Measurements from ENCODE around the gene IKZF4.

DNA sequence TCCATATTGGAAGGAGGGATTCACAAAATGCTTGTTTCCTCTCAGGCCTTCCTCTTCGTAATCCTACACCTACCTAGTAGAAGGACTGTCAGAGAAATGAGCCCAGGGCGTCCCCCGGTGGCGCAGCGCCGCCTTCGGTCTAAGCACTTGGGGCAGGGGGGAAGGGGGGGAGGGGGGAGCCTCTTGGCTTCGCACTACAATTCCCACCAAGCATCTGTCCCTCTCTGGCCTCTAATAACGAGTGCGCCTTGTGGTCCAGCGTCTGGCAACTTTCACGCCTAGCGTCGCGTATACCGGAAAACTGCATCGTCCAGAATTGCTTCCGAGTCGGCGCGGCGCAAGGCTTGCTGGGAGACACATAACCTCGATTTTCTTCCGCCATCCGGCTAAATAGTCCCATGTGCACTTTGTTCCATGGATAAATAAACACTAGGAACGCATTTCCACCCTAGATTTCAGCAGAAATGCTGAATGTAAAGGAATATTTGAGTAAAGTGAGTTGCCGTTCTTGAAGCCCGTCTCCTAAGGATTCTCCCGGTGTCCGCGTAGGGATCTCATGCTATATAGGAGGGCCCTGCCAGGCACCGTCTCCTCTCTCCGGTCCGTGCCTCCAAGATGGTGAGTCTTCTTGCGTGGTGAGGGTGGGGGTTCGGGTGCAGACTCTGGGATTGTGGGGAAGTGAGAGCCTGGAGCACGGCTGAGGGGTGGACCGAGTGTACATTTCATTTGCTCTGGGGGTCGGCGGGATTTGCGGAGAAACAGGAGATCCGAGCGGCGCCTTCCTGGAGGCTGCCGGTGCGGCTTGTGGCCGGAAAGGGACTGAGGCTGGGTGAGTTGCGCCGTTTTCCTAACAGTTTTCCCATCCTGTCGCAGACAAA is 20.9 kb downstream of the IKZF4 start, which contains the start of gene RPS26:
- TF ChIP-seq, protein P1, sequence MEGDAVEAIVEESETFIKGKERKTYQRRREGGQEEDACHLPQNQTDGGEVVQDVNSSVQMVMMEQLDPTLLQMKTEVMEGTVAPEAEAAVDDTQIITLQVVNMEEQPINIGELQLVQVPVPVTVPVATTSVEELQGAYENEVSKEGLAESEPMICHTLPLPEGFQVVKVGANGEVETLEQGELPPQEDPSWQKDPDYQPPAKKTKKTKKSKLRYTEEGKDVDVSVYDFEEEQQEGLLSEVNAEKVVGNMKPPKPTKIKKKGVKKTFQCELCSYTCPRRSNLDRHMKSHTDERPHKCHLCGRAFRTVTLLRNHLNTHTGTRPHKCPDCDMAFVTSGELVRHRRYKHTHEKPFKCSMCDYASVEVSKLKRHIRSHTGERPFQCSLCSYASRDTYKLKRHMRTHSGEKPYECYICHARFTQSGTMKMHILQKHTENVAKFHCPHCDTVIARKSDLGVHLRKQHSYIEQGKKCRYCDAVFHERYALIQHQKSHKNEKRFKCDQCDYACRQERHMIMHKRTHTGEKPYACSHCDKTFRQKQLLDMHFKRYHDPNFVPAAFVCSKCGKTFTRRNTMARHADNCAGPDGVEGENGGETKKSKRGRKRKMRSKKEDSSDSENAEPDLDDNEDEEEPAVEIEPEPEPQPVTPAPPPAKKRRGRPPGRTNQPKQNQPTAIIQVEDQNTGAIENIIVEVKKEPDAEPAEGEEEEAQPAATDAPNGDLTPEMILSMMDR (optimal IDR thresholded peaks at IDR 0.05 in 1 of 3, IDR thresholded peaks at IDR 0.05 in 1 of 3, conservative IDR thresholded peaks at IDR 0.05 in 1 of 3; ENCODE audit: extremely low read depth in 1 of 3, insufficient read depth in 2 of 3, low read length in 3 of 3): peak; percentile 11 to 69 (median 22)
- TF ChIP-seq EZH2 (IDR thresholded peaks at IDR 0.05; ENCODE audit: low read length): no peak
